ENCODE measurements around the gene APOBEC3C.
"Not testable (repeated sequence)": the region's sequence is repeated elsewhere in the genome, so short reads cannot be mapped to it uniquely, and the experiment has no call there.

Gene APOBEC3C

DNA sequence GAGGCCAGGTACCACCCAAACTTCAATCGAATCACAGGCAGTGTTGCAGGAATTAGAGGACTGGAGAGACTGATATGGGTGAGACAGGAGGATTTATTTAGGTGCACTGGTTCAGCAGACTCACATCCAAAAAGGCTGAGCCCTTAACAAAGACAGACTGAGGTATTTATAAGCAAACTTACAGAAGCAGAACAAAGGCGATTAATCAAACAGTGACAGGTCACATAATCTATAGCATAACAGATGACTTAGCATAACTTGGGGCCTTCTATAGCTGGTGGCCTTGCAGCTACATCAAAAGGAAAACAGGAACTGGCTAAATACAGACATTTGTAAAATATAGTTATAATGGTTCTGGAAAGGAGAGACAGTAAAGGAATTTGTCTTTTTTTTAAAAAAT lies 29.8 kb upstream of the APOBEC3C start:
- DNase-seq = no peak

DNA sequence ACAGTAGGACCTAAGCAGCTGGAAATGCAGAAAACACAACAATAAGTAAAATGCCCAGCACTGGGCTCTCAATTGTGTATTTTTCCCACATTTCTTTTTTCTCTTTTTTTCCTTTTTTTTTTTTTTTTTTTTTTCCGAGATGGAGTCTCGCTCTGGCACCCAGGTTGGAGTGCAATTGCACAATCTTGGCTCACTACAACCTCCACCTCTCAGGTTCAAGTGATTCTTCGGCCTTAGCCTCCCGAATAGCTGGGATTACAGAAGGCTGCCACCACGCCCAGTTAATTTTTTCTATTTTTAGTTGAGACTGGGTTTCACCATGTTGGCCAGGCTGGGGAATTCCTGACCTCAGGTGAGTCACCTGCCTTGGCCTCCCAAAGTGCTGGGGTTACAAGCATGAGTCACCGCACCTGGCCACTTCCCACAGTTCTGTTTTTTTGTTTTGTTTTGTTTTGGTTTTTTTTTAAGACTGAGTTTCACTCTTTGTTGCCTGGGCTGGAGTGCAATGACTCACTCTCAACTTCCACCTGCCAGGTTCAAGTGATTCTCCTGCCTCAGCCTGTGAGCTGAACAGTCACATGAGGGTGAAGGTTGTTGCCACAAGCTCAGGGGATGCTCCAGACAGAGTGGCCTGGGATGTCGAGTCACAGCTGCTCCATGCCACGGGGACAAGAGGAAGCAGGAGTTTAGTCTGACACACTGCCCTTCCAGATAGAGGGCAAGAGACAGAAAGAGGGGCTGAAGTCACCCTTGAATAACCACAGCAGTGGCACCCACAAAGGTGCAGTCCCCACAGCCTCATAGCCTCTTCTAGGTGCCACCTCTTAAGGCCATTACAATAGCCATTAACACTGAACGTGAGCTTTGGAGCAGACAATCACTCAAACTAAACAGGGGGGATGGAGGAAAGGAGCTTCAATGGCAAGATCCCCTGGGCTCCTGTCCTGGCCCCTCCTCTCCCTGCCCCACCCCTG lies 29.0 kb upstream of the APOBEC3C start:
- DNase-seq = not testable (repeated sequence)

DNA sequence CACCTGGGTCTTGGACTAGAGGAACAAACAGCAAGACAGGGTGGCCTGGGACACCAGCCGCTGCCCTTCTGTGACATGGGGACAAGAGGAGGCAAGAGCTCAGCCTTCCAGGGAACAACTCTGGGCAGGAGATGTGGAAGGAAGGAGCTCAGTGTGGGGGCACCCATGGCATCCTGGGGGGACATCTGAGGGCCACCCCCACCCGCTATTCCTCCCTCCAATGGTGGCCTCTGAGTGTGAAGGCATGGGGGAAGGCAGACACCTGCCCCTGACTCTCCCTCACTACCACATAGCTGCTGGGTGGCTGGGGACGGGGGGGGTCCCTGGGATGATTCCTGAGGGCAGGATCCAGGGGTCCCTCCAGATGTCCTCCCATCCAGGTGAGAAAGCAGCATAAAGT lies 27.4 kb upstream of the APOBEC3C start:
- DNase-seq = no peak

DNA sequence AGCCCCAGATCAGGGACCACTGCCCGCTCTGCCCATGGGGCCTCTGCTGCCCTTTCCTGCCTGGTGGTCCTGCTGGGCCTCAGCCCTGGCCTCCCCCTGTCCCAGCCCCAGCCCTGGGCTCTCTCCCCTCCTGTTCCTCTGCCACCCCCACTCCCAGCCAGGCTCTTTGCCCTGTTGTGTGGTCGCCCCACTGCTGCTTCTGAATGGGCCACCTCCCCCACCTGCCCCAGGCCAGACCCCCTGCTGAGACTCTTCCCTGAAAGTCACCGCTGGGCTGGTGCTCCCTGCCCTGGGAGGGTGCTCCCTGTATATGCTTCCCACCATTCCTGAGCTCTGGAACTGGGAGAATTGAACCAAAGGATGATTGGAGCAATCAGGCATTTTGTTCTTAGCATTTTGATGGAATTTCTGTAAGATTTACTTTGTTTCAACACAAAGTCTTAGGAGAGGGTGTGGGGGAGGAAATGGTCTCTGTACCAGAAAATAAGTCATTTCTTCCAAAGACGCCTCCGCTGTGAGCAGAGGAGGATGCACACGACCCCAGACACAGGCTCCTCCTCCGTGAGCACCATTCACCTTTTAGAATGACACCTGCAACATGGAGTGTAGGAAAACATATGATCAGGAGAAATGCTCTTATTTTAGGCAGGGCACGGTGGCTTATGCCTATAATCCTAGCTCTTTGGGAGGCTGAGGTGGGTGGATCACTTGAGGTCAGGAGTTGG lies 26.7 kb upstream of the APOBEC3C start:
- no peak for DNase-seq

DNA sequence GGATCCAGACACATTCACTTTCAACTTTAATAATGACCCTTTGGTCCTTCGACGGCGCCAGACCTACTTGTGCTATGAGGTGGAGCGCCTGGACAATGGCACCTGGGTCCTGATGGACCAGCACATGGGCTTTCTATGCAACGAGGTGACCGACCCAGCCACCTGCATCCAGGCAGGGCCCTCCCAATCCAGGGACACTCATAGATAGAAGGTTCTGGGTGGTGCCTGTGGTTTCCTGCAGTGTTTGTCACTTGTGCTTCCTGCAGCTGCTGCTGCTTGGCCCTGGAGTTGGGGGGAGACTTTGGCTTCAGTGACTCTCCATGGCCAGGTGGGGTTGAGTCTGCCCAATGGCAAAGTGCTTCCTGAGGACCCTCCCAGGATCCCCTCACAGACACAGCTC lies 24.6 kb upstream of the APOBEC3C start:
- DNase-seq = no peak

DNA sequence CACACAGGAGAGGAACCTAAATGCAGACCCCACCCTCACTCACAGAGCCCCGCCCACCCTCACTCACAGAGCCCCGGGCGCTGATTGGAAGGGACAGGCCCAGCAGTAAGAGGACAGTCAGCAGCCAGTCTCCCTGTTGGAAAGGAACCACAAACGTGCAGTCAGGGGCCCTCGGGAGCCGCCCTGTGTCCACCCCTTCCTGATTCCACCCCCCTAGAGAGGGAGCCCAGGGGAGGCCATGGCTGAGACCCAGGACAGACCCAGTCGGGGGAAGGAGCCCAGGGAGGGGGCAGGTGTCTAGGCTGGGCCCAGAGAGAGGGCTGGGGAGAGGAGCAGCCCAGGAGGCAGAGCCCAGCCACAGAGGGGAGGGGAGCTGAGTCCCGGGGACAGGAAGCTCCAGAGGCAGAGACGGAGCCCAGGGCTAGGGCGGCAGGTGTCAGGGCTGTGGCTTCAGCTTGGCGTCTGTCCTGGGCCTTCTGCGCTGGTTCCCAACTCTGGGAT lies 21.1 kb upstream of the APOBEC3C start:
- DNase-seq = not testable (repeated sequence)

DNA sequence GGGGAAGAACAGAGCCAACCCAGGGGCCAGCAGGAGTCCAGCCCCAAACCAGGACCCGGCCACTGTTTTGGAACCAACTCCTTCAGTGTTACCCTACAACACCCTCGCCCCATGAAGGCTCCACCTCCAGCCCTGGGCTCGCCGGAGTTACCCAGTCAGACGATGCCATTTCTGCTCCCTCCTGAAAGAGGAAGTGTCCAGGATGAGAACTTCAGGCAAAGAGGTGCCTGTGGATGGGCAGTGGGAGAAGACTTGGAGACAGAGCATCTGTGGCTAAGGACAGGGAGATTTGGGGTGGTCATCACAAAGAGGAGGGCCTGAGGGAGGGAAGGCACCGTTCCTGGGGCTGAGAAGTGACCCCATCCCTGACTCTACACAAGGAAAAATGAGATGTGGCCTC lies 18.0 kb upstream of the APOBEC3C start:
- DNase-seq = no peak

DNA sequence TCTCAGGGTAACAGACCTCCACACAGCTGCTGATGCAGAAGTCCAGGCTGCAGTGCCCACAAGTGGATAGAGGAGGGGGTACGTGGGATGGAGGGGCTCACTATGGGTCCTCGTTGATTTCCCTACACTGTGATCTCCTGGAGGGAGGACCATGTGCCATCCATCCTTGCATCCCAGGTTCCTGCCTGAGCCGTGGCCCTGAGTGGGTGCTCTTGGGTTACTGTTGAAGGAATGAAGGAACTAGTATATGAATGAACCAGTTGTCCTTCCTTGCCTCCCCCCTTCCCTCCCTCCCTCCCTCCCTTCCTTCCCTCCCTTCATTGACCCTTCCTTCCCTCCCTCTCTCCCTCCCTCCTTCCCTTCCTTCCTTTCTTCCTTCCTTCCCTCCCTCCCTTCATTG lies 16.5 kb upstream of the APOBEC3C start:
- DNase-seq = no peak

DNA sequence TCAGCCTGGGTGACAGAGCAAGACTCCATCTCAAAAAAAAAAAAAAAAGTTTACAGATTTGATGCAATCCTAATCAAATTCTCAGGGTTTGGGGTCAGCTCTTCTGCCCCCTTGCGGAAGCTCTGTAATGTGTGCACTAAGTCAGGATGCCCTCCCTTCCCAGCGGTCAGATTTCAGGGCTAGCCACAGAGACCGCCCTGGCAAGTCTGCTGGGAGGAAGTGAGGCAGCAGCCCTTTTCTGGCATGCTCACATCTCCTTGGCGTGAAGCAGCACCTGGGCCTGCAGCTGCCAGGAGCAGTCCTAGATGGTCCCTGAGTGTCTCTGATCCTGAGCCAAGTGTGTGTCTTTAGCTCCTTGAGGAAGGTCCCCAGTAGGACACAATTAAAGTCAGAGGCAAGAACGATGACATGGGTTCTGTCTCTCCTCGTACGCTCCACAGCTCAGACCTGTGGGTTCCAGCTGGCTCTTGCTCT lies 10.9 kb upstream of the APOBEC3C start:
- DNase-seq = no peak

DNA sequence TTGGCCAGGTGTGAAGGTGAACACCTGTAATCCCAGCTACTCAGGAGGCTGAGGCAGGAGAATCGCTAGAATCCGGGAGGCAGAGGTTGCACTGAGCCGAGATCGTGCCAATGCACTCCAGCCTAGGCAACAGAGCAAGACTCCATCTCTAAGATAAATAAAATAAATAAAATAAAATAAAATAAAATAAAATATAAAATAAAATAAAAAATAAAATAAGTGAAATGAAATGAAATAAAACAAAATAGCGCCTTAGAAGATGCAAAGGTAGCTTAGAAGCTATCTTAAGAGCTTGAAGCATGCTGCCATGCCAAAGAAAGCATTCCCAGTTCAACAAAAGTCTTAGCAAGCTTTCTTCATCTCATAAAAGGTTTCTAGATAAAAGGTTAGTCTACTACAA lies 6.9 kb upstream of the APOBEC3C start:
- DNase-seq = no peak

DNA sequence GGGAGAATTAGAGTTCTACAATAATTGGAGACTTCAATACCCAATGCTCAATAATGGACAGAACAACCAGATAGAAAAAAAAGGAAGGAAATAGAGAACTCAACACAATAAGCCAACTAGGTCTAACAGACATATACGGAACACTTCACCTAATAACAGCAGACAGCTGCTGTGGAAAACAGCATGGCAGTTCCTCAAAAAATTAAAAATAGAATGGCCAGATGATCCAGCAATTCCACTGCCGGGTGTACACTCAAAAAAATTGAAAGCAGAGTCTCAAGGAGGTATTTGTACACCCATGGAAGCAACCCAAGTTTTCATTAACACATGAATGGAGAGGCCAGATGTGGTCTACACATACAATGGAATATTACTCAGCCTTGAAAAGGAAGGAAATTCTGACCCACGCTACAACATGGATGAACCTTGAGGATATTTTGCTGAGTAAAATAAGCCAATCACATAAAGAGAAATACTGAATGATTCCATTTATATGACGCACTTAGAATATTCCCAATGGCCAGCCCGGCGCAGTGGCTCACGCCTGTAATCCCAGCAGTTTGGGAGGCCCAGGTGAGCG lies 5.7 kb upstream of the APOBEC3C start:
- DNase-seq = not testable (repeated sequence)

DNA sequence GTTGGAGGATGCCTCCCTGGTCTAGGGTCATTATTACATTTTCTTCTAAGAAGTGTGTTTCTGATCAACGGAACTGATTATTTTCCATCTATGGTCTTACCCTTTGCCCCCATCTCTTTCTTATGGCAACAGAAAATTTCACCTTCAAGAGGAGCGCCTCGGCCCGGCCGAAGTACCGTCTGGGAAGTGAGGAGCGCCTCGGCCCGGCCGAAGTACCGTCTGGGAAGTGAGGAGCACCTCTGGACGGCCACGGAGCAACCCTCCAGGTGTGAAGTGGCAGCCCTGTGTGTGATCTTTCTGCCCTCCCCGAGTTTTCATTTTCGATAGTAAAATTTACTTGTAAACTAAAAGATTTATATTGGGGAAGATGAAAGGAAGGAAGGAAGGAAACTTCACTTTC lies 3.1 kb upstream of the APOBEC3C start:
- no peak for DNase-seq

DNA sequence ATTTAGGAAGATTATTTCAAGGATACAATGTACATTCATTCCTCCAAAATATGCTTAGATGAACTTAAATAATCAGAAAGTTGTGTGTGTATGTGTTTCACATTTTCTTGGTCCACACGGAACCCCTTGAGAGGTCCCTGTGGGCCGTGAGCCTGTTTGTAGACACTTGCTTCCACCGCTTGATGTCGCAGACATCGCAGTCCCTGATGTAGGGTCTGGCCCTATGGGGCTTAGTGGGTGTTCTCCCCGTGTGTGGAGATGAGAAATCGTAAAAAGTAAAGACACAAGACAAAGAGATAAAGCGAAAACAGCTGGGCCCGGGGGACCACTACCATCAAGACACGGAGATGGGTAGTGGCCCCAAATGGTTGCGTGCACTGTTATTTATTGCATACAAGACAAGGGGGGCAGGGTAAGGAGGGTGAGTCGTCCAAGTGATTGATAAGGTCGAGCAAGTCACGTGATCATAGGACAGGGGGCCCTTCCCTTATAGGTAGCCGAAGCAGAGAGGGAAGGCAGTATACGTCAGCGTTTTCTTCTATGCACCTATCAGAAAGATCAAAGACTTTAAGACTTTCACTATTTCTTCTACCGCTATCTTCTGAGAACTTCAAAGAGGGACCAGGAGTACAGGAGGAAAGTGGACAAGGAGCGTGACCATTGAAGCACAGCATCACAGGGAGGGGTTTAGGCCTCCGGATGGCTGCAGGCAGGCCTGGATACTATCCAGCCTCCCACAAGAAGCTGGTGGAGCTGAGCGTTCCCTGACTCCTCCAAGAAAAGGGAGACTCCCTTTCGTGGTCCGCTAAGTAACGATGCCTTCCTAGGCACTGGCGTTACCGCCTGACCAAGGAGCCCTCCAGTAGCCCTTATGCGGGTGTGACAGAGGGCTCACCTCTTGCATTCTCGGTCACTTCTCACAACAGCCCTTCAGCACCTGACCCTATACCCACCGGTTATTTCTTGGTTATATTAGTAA lies 1.2 kb upstream of the APOBEC3C start:
- no peak for DNase-seq

DNA sequence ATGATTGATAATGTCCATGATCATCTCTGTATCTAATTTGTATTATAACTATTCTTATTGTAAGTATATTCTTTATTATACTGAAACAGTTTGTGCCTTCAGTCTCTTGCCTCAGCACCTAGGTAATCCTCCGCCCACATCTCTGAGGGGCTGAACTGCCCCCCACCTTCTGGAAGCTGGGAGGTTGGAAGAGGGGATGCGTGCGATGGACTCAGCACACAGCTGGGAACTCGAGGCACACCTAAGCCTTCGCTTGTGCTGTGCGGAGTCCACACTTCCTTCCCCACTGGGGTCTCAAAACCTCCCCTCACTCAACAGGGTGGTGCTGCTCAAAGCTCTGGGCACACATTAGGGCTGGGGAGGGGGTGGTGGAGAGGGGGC lies 506 bp upstream of the APOBEC3C start:
- not testable (repeated sequence) for DNase-seq

DNA sequence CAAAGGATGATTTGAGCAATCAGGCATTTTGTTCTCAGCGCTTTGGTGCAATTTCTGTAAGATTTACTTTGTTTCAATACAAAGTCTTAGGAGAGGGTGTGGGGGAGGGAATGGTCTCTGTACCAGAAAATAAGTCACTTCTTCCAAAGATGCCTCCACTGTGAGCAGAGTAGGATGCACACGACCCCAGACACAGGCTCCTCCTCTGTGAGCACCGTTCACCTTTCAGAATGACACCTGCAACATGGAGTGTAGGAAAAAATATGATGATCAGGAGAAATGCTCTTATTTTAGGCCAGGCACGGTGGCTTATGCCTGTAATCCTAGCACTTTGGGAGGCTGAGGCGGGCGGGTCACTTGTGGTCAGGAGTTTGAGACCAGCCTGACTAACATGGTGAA lies 665 bp downstream of the APOBEC3C start:
- not testable (repeated sequence) for DNase-seq

DNA sequence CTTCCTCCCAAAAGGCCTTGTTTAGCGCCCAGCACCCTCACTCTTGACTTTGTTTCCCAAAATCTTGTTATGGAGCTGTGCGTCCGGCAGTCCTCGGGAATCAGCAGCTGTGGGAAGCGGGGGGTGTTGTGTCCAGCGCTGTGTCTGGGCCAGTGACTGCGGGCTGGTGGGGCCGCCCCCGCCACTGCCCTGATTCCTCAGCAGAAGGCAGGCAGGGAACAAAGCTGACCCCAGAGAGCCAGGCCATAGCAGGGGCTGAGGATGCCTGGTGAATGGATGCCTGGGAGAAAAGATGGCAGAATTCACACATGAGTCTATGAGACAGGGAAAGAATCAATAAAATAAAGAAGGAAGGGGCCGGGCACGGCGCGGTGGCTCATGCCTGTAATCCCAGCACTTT lies 2.5 kb downstream of the APOBEC3C start:
- no peak for DNase-seq

DNA sequence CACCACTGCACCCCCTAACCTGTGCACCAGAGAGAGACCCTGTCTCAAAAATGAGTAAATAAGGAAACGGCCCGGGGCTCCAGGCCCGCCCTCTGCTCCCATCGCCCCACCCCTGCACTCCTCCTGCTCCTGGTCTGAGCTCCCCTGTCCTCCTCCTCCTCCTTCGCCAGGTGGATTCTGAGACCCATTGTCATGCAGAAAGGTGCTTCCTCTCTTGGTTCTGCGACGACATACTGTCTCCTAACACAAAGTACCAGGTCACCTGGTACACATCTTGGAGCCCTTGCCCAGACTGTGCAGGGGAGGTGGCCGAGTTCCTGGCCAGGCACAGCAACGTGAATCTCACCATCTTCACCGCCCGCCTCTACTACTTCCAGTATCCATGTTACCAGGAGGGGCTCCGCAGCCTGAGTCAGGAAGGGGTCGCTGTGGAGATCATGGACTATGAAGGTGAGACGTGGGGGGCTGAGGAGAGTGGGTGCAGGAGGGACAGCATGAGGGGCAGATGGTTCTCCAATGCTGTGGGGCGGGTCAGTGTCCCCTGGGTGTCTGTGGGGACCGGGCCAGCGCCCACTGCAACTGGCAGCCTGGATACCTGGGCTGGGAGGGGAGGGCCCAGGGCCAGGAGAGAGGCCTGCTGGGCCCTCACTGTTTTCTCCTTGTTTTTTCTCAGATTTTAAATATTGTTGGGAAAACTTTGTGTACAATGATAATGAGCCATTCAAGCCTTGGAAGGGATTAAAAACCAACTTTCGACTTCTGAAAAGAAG lies 3.7 kb downstream of the APOBEC3C start:
- DNase-seq = no peak

DNA sequence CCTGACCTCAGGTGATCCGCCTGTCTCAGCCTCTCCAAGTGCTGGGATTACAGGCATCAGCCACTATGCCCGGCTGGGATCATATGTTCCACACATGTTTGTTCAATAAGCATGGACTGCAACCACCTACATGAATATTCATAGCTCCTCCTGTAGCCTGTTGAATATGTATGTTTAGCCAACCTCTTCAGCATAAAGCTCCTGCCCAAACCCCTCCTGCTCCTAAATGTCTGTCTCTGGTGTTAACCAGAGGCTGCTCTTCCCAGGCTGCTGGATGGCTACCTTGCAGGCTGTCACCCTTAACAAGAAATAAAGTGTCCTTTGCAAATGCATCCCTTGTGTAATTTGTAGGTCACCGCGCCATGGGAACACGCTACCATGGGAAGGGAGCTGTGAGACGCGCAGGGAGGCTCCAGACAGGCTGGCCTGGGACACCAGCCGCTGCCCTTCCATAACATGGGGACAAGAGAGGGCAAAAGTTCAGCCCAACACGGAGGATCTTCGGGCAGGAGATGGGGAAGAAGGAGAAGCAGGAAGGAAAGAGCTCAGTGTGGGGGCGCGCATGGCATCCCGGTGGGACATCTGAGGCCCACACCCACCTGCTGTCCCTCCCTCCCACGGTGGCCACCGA lies 6.1 kb downstream of the APOBEC3C start:
- DNase-seq = not testable (repeated sequence)

DNA sequence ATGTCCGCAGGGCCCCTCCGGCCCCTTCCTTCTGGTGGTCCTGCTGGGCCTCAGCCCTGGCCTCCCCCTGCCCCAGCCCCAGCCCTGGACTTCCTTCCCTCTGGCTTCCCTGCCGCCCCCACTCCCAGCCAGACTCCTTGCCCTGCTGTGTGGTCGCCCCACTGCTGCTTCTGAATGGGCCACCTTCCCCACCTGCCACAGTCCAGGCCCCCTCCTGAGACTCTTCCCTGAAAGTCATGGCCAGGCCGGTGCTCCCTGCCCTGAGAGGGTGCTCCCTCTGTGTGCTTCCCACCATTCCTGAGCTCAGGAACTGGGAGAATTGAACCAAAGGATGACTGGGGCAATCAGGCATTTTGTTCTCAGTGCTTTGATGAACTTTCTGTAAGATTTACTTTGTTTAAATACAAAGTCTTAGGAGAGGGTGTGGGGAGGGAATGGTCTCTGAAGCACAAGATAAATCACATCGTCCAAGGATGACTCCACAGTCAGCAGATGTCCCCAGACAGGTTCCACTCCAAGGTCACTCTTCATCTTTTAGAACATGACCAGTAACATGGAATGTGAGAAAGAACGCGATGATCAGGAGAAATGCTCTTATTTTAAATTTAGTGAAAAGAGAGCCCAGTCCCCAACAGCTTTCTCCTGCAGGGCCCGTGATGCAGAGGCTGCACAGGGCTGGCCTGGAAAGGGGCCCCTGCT lies 7.6 kb downstream of the APOBEC3C start:
- DNase-seq = no peak

Measured in NCI-H524 treated with DMSO at 0.1 percent for 48 hours (cell line).